GM19452 (cell line): ENCODE data around the gene NDUFV2.
A peak's percentile ranks its signal among the peaks of the same experiment; 100 is the strongest.
"Not testable (repeated sequence)": the region's sequence is repeated elsewhere in the genome, so short reads cannot be mapped to it uniquely, and the experiment has no call there.

Experiments used
- ATAC-seq: cut with Tn5 transposase; IDR thresholded peaks from one replicate; pipeline ENCODE4 v1.9.1; 2021; ENCODE audit not compliant: unreplicated experiment

Gene NDUFV2

DNA sequence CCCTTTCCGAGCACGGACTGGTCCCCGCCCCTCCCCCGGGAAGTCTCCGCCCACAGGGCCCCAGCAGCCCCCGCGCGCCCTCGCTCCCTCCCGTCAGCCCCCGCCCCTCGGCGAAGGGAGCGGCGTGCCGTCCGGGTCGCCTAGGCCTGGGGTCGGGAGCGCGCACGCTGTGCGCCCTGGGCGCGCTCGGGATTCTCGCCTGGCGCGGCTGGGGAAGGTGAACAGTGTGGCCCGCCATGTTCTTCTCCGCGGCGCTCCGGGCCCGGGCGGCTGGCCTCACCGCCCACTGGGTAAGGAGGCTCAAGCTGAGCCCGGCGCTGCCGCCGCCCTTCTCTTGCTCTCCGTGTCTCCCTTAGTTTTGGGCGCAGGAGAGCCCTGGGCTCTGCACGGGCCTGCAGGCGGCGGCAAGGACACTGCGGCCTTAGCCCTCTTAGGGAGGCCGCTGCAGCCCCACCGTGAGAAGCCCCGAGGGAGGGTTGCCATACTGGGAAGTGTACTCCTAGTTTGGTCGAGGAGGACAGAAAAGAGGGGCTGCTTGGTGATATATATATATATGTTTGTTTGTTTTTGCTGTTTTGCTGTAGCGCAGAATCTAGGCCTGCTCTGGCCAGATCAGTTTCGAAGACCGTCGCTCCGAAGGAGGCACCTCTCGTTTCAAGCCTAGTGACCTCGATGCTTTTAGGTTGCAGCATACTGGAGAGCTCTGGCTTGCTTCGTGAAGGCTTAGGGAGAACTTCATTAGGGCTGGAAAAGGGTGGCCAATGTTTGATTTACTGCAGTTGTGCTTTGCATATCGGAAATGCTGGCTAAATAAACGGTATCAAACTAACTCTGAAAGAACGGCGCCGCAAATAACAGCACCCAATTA is at the start of gene NDUFV2:
TSS of gene NDUFV2 (plus strand) at position 192 of the 868 bp plus-strand sequence. CDS start at position 237, 45 bp downstream.
- ATAC-seq = peak; percentile 94

DNA sequence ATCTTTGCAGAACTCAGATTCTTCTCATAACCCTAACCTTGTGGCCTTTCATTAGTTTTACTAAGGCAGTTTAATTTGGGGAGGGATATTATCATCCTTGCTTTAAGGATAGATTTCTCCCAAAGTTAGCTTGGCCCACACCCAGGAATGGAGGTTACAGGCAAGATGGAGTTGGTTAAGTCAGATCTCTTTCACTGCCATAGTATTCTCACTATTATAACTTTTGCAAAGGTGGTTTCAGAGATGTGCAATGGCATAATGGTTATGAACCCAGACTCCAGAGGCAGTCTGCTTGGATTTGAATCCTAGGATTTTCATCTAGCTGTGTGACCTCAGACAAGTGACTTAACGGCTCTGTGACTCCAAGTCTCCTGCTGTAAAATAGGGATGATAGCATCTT is 48.7 kb upstream of the NDUFV2 start:
- ATAC-seq = no peak

DNA sequence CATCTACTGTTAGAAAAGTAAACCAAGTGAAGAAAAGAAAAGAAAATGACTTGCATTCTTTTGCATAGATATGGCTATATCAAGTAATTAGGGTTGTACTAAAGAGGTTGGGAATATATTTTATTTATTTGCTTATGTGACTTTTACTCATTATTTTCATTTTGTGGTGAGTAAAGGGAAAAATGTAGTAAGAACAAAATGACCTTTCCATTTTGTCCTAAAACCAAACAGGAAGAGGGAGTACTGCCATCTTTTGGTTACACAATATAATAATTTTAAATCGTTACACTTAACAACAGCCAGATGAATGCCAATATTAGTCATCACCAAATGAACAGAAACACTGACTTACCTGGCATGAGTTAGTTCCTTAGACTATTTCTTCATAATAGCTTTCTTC is 47.3 kb upstream of the NDUFV2 start:
- no peak for ATAC-seq

DNA sequence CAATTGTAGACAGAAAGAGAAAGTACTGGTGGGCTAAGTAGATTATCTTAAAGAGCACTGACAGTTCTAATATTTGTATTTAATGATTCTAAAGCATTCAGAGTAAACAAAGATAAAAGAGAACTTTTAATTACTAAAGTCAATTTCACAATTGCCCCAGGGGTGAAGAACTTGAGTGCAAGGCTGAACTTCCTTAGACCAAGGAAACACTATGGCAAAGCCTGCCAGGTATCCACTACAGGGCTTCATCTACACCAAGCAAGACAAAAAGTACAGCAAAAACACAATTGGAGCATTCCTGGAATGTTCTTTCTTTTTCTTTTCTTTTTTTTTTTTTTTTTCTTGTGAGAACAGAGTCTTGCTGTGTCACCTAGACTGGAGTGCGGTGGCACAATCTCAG is 46.9 kb upstream of the NDUFV2 start:
- no peak for ATAC-seq

DNA sequence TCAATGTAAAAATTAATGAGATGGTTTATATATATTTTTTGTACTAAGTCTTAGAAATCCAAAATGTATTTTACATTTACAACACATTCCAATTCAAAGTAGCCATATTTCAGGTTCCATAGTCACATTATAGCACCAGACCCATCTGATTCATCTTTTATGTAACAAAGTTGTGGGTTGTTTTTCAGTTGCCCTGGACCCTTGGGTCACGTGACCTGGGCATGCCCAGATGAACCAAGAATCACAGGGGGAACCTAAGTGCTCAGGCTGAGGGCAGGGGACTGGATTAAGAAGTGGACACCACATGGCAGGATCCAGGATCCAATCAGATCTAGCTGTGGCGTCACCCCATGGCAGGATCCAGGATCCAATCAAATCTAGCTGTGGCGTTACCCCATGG is 44.9 kb upstream of the NDUFV2 start:
- no peak for ATAC-seq

DNA sequence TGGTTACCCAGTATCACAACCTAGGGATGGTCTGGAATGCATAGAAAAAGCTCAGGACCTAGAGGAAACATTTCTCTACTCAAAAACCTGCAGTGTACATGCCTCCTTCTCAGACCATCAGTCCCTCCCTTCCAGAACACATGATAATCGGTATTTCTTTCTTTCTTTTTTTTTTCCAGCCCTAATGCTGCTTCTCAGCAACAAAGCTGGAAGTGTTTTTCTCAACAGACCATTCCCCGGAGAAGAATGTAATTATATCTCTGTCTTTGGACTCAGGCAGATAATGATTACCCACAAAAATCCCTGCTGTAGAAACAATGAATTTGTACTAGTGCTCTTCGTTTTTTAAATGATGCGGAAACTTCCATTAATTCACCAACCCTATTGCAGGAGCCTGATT is 44.1 kb upstream of the NDUFV2 start:
- no peak for ATAC-seq

DNA sequence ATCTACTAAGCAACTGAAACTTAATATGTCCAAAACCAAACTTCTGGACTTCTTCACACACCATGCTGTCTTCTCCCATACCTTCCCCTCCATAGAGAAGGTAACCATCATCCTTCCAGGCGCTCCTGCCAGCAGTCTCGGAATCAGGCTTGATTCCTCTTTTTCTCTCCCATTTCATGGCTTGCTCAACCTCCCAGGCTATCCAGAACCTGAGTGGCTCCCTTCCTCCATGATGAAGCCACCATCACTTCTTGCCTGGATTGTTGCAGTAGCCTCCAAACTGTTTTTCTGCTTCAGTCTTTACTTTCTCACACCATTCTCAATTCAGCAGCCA is 40.1 kb upstream of the NDUFV2 start:
- peak; percentile 1 for ATAC-seq

DNA sequence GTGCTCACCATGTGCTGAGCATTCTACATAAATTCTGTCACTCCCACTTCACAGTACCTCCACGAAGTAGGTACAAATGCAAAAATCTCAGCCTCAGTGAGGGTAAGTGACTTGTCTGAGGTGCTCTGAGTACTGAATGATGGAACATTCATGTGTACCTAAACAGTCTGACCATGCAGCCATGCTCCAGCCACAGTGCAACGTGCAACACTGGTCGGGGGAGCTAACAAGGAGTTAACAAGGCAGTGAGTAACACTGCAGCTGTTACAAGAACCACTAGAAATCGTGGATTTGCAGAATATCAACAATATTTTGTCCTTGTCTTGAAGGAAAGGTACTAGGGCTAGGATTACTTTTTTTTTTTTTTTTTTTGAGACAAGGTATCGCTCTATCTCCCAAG is 36.6 kb upstream of the NDUFV2 start:
- ATAC-seq = no peak

DNA sequence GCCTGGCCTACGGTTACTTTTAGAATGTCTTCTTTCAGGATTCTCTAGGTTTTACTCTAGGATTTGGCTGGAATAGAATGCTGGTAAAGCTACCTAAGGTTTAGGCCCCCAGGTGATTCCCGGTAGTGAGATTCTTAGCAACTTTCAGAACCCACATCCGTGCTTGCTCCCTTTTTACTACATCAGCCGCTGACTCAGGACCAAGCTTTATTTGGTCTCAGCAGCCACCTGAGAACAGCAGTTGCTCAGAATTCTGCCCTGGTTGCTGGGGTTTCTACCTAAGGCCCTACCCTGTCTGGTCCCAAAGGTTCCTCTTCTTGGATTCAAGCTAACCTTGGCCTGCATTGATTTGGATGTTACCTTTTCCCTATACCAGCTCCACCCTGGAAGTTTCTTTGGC is 36.1 kb upstream of the NDUFV2 start:
- peak; percentile 30 for ATAC-seq

DNA sequence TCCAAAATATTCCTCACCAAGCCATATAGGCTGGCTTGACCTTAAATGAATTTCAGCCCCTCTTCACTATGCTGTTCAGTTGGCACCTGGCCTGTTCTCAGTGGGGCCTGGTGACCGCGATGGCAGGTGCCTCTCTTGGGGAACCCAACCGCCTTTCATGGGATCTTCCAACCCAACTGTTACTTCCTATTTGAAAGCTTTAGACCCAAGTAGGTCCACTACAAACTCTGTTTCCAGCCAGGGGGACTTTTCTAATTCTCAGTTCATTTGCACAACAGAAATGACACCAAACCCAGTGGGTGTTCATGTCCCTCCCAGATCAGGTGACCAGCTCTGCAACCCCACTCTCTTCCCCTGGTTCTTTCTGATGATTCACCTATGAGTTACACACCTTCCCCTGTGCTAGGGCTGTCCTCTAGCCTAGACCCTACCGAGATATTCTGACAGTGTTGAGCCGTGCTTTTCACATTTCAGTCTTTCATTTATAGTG is 35.6 kb upstream of the NDUFV2 start:
- ATAC-seq = peak; percentile 77

DNA sequence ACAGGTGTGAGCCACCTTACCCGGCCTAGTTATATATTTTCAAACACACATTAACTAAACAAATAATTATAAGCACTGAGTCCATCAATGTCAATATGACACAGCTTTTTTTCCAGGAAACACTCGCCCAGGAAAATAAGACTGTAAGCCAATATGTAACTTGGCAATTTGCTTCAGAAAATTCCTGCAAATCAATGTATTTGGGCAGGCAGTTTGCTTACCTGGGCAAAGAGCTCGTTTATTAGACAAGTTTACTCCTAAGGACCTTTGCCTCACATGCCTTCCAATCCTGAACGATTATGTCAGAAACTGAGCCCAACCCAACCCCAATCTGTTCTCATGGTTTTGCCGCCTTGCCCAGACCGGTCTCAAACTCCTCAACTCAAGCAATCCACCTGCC is 34.7 kb upstream of the NDUFV2 start:
- ATAC-seq = no peak

DNA sequence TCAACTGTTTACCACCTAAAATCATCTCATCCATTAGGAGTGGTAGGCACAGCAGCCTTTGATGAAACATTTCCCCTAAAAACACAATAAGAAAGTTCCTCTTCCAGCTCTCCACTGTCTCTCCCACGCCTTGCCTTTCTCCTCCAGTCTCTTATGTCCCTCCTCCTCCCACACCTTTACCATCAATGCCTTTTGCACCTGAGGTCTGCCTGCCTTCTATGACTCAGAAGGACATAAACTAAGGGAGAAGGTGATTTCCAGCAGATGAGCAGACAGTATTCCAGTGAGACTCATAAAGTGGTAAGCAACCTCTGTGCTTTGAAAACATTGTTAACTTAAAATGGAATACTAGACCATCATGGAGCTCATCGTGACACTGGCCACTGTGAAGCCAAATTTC is 34.2 kb upstream of the NDUFV2 start:
- no peak for ATAC-seq

DNA sequence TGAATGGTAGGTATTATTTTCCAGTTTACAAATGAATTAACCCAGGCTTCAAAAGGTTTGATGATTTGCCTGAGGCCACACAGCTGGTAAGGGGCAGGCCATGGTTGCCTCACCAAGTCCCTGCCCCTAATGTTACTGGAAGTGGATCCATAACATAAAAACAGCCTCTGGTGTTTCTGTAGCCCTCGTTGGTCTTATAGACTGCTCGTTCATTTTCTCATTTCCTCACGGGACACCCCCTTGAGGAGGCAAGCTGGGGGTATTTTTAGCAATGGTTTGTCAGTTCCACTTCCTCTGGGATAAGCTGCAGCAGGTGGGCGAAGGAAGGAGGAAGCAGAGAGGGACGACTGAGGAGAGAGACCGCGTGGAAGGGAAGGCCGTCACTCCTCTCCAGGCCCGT is 32.9 kb upstream of the NDUFV2 start:
- ATAC-seq = no peak

DNA sequence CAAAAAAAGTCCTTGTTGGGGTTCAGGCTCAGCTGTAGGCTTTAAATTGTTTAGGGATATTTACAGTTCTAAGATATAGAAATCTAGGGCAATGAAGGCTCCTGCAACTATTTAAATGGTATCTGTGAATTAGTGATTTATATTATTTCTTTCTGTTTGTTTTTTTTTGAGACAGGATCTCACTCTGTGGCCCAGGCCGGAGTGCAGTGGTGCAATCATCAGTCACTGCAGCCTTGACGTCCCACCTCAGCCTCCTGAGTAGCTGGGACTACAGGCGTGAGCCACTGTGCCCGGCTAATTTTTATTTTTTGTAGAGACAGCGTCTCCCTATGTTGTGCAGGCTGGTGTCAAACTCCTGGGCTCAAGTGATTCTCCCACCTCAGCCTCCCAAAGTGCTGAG is 32.3 kb upstream of the NDUFV2 start:
- ATAC-seq = no peak

DNA sequence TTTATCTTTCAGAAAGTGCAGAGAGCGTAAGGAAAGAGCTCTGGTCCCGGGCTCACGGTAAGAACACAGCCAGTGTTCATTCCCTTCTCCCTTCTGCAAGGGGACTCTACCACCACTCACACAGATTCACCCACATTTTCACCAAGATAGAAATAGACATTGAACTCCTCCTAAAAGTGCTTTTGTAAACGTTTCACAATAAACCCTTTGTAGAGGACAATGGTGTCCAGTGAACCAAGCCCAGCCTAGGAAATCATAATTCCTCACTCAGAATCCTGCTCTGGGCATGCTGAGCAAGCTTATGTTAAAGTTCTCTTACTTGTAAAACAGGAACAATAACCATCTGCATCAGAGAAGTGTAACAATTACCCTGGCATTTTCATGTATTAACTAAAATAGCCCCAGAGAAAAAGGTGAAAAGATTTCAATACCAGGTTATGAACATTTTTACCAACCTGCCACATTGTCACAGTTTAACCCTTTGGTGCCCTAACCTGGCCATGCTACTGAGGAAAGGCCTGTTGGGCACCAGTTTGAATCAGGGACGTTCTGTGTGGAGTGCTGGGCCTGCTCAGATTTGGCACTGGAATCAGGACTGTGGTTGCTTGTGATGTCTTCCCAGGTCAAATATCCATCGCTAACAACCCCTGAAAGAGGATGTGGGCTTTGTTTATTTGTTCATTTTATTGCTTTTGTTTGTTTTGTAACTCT is 22.5 kb upstream of the NDUFV2 start:
- ATAC-seq = no peak

DNA sequence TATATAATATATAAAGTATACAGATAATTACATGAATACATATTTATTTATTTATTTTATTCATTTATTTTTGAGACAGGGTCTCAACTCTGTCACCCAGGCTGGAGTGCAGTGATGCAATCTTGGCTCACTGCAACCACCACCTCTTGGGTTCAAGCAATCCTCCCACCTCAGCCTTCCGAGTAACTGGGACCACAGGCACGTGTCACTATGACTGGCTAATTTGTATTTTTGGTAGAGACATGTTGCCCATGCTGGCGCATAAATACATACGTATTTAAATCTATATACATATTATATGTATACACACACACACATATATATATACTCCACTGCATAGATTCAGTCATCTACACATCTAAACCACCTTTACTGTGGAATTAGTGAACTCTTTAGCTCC is 20.6 kb upstream of the NDUFV2 start:
- no peak for ATAC-seq

DNA sequence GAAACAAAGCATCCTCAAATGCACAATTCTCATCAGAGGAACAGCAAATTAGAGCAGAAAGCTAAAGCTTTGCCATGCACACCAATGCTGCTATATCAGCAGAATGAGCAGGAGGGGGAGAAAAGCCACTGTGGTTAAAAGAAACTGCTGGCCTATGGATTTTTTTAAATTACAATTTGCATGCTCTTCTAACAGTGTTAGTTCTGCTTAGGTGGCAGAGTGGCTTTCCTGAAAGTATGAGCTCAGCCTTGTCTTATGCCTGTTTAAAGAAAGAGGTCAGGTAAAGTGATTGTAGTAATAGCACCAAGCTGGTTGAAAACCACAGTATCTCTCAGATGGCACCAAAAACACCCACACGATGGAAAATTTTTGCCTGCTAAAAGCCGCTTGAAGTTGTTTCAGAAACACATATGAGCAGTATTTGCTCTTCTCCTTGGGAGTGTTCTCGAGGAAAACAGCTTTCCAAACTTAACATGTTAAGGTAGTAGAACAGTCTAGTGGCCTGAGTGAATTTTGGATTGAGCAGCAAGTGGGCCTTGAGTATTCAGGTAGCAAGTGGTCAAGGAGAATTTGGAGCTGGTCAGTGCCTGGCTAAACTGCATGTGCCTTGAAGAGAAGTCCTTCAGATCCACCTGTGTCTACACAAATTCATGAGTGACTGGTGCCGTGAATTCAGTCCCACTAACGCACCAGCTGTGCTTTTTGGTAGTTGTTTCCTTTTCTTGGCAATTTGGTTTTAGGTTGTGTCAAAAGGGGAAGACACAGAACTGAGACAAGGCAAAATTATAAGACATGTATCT is 19.6 kb upstream of the NDUFV2 start:
- peak; percentile 72 for ATAC-seq

DNA sequence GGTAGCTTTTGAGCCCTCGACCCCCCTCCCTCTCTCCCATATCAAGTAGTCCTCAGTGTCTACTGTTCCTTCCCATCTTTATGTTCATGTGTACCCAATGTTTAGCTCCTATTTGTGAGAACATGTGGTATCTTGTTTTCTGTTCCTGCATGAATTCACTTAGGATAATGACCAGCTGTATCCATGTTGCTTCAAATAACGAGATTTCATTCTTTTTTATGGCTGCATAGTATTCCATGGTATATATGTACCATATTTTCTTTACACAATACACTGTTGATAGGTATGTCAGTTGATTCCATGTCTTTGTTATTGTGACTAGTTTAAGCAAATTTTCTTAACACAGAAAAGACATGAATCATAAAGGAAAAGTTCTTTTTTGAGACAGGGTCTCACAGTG is 16.5 kb upstream of the NDUFV2 start:
- ATAC-seq = no peak

DNA sequence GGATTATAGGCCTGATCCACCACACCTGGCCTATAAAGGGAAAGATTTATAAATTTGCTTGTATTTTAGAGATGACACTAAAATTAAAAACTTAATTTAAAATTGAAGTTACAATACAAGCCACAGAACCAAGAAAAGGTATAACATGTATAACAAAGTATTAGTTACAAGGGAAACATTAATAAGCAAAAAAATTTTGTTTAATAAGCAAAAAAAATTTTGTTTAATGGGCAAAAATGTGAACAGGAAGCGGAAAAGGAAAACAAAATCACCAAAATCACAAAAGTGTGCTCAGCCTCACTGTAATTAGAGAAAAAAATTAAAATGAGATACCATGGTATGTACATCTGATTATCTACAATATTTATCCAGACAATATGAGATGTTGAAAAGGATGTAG is 15.9 kb upstream of the NDUFV2 start:
- ATAC-seq = no peak

DNA sequence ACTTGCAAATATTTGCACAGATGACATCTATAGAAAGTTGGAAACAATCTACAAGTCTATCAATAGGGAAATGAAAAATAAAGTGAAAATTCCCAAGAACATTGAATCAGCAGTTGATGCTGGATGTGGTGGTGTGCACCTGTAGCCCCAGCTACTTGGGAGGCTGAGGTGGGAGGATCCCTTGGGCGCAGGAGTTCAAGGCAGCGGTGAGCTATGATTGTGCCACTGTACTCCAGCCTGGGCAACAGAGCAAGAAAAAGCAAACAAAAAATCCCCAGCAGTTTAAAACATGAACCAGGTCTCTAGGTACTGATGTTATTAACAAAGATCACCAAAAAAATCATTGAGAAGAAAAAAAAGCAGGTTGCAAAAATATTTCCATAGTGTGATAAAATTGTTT is 15.4 kb upstream of the NDUFV2 start:
- ATAC-seq = no peak

DNA sequence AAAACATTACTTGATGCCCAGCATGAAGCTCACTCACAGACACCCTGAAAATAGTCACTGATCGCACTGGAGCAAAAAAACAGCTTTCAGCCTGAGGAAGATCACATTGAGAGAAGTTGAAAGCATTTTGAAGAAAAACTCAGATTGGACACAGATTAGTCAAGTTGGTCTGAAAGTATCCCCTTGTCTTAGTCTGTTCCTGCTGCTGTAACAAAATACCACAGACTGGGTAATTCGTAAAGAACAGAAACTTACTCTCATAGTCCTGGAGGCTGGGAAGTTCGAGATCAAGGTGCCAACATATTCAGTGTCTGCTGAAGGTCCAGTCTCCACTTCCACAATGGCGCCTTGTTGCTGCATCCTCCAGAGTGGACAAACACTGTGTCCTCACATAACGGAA is 14.2 kb upstream of the NDUFV2 start:
- no peak for ATAC-seq

DNA sequence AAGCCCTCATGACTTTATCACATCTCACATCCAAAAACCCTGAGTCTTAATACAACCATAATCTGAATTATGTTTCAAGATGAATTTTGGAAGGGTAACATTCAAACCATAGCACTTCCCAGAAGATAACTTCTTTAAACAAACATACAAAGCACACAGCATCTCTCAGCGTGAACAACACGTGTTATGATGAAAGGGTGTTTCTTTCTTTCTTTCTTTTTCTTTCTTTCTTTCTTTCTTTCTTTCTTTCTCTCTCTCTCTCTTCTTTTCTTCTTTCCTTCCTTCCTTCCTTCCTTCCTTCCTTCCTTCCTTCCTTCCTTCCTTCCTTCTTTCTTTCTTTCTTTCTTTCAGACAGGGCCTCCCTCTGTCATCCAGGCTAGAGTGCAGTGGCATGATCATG is 13.8 kb upstream of the NDUFV2 start:
- not testable (repeated sequence) for ATAC-seq
